EH (cell line): Measurements from ENCODE around the gene ABCF2.

Experiments
- DNase-seq: peaks from one replicate; pipeline ENCODE4 v3.0.0-alpha.2; 2015; ENCODE audit warnings: low read depth

The ABCF2 gene

GRCh38 chr7:151242159-151243044 lies 15.4 kb upstream of the ABCF2 start:
- DNase-seq: no peak

GRCh38 chr7:151241755-151242096 lies 14.7 kb upstream of the ABCF2 start:
- no peak for DNase-seq

GRCh38 chr7:151240942-151241754 lies 14.1 kb upstream of the ABCF2 start:
- DNase-seq: no peak

GRCh38 chr7:151240536-151240935 lies 13.5 kb upstream of the ABCF2 start:
- no peak for DNase-seq

- DNase-seq: no peak
Measured at GRCh38 chr7:151239837-151240459, 12.9 kb upstream of the ABCF2 start.

DNA sequence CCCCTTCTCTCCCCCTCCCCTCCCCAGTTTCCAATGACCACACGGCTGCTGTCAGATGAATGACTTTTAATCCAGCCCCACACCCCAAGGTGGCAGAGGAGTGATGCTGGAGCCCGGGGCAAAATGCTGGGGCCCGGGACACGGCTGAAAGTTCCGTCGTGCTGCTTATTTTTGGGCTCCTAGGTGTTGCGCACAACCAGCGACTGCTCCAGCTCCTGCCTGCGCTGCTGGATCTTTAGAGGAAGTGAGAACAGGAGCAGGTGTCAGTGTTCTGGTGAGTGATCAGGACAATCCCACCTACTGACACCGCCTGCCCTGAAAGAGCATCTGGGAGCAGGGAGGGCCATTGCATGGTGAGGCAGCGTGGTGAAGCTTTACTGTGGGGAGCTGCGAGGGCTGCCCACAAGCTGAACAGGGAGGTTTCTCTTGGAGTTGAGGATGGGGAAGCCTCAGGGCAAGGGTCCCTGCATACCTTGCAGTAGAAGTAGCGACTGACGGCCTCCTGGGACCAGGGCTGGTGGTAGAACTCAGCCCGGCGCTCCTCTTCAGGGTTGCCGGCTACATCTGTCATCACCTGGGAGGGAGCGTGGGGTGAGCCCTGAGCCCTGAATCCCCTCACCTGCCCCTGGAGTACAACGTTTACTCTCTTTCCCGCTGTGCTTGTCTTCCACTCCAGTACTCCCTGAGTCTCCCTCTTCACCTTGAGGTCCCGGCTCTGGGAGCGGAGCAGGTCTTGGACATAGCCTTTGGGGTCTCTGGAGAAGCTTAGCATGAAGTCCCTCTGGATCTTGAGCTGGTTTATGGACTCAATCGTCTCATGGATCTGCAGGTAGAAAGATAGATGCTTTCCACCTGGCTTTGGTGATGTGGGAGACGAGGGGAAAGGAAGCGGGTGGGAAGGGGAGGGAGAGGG lies 12.2 kb upstream of the ABCF2 start:
- DNase-seq: no peak

DNA sequence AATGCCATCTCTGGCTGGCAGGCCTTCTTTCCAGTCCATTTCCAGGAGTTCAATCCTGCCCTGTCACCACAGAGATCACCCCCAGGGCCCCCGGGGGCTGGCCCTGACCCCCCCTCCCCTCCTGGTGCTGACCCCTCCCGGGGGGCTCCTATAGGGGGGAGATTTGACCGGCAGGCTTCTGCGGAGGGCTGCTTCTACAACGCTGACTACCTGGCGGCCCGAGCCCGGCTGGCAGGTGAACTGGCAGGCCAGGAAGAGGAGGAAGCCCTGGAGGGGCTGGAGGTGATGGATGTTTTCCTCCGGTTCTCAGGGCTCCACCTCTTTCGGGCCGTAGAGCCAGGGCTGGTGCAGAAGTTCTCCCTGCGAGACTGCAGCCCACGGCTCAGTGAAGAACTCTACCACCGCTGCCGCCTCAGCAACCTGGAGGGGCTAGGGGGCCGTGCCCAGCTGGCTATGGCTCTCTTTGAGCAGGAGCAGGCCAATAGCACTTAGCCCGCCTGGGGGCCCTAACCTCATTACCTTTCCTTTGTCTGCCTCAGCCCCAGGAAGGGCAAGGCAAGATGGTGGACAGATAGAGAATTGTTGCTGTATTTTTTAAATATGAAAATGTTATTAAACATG lies 11.3 kb upstream of the ABCF2 start:
- DNase-seq: no peak

DNA sequence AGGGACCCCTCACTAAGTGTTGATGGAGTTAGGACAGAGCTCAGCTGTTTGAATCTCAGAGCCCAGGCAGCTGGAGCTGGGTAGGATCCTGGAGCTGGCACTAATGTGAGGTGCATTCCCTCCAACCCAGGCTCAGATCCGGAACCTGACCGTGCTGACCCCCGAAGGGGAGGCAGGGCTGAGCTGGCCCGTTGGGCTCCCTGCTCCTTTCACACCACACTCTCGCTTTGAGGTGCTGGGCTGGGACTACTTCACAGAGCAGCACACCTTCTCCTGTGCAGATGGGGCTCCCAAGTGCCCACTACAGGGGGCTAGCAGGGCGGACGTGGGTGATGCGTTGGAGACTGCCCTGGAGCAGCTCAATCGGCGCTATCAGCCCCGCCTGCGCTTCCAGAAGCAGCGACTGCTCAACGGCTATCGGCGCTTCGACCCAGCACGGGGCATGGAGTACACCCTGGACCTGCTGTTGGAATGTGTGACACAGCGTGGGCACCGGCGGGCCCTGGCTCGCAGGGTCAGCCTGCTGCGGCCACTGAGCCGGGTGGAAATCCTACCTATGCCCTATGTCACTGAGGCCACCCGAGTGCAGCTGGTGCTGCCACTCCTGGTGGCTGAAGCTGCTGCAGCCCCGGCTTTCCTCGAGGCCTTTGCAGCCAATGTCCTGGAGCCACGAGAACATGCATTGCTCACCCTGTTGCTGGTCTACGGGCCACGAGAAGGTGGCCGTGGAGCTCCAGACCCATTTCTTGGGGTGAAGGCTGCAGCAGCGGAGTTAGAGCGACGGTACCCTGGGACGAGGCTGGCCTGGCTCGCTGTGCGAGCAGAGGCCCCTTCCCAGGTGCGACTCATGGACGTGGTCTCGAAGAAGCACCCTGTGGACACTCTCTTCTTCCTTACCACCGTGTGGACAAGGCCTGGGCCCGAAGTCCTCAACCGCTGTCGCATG lies 10.5 kb upstream of the ABCF2 start:
- DNase-seq: no peak

GRCh38 chr7:151236406-151236805 lies 9.4 kb upstream of the ABCF2 start:
- no peak for DNase-seq

GRCh38 chr7:151235091-151235787 lies 8.2 kb upstream of the ABCF2 start:
- DNase-seq: no peak

DNA sequence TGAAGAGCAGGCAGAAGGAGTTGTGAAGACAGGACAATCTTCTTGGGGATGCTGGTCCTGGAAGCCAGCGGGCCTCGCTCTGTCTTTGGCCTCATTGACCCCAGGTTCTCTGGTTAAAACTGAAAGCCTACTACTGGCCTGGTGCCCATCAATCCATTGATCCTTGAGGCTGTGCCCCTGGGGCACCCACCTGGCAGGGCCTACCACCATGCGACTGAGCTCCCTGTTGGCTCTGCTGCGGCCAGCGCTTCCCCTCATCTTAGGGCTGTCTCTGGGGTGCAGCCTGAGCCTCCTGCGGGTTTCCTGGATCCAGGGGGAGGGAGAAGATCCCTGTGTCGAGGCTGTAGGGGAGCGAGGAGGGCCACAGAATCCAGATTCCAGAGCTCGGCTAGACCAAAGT lies 6.8 kb upstream of the ABCF2 start:
- DNase-seq: no peak

DNA sequence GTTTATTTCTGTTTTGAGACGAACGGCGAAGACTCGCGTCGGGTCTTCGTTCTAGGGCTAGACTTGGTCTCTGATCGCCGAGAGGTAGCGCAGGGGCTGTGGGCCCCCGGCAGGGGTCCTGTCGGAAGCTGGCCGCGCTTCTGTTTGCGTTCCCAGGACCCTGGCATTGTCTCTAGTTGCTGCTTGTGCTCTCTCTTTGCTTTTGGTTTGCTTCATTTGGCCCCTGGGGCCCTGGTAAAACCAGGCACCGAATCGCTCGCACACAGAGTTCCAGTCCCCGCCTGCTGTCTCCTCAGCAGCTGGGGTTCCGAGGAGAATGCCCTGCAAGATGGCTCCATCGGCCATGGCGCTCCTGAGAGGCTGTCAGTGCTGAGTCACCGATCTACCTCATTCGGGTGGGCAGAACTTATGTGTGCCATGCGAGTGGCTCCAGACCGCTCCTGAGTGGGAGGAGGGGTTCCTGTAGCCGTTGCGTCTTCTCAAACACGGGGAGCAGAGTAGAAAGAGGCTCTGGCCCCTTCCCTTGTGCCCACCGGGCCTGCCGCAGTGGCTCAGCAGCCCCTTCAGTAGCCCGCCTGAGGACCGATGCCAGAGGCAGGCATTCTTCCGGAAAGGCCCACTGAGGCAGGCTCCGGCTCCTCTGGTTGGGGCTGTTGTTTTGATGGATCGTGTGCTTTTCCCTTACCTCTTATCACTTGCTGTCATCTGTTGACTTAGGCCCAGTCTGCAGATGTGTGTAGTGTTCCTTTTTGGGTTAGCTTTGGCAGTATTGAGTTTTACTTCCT lies 6.1 kb upstream of the ABCF2 start:
- peak; percentile 88 for DNase-seq

GRCh38 chr7:151232091-151232916 lies 5.3 kb upstream of the ABCF2 start, which contains the start of gene CHPF2:
CHPF2 (plus strand) TSS chr7:151232483; CDS start chr7:151234012, 1,529 bp downstream.
- DNase-seq: peak; percentile 91

- peak; percentile 36 for DNase-seq
Measured at GRCh38 chr7:151231080-151231479, 4.1 kb upstream of the ABCF2 start.

DNA sequence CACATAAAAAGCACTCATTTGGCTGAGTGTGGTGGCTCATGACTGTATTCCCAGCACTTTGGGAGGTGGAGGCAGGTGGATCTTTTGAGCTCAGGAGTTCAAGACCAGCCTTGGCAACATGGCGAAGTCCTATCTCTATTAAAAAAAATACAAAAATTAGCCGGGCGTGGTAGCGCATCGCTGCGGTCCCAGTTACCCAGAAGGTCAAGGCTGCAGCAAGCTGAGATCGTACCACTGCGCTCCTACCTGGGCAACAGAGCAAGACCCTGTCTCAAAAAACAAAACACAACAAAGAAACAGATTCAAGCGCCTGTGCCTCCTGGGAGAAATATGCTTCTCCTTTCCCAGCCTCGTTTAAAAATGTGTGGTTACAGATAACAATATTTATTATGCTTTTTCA lies 2.2 kb upstream of the ABCF2 start:
- no peak for DNase-seq

DNA sequence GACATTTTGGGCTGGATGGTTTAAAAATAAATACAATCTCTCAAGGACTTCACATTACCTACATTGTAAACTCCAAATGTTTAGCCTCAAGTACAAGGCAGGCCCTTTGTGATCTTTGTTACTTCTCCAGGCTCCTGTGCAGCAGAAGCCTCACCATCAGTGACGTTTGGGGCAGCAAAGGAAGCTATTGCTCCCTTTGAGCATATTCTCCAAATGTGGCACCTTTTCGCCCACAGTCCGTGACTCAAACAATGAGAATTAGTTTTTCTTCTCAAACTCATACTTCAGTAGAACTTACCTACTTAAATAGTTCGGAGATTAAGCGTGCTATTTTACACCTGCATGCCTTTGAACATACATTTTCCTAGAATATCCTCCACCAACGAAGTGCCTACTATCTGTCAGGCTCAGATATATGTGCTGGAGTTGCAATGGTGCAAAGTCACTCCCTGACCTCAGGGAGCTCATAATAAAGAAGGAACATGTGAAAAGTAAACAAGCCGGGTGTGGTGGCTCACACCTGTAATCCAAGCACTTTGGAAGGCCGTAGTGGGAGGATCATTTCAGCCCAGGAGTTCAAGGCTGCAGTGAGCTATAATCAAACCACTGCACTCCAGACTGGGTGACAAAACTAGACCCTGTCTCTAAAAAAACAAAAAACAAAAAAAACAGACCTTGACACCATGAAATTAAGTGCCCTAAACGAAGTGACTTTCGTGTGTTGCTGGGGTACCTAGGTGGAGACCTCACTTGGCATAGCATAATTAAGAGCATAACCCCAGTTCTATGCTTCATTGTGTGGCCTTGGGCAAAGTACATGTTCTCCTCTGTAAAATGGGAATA lies 1.2 kb upstream of the ABCF2 start:
- DNase-seq: no peak

DNA sequence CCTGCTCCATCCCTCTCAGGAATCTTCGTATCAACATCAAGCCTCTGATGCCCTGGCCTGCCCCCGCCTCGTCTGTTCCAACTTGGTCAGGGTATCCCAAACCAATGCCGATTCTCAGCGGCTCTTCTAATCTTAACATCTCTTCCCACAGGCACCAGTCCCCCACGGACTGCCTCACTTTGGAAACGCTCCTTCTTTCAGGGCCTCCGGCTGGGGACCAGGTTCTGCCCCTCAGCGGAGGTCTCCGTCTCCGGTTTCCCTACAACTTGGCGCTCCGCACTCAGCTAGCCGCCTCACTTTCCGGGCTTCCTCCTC lies 488 bp downstream of the ABCF2 start:
- DNase-seq: no peak
